HG03521 (cell line): ENCODE results near the gene AGPAT4.
"Not testable (repeated sequence)": the region's sequence is repeated elsewhere in the genome, so short reads cannot be mapped to it uniquely, and the experiment has no call there.

Experiments
- ATAC-seq: cut with Tn5 transposase; IDR thresholded peaks from one replicate; pipeline ENCODE4 v1.9.1; 2021; ENCODE audit warnings: mild to moderate bottlenecking, moderate library complexity; ENCODE audit not compliant: unreplicated experiment

AGPAT4 gene, protein sequence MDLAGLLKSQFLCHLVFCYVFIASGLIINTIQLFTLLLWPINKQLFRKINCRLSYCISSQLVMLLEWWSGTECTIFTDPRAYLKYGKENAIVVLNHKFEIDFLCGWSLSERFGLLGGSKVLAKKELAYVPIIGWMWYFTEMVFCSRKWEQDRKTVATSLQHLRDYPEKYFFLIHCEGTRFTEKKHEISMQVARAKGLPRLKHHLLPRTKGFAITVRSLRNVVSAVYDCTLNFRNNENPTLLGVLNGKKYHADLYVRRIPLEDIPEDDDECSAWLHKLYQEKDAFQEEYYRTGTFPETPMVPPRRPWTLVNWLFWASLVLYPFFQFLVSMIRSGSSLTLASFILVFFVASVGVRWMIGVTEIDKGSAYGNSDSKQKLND

DNA sequence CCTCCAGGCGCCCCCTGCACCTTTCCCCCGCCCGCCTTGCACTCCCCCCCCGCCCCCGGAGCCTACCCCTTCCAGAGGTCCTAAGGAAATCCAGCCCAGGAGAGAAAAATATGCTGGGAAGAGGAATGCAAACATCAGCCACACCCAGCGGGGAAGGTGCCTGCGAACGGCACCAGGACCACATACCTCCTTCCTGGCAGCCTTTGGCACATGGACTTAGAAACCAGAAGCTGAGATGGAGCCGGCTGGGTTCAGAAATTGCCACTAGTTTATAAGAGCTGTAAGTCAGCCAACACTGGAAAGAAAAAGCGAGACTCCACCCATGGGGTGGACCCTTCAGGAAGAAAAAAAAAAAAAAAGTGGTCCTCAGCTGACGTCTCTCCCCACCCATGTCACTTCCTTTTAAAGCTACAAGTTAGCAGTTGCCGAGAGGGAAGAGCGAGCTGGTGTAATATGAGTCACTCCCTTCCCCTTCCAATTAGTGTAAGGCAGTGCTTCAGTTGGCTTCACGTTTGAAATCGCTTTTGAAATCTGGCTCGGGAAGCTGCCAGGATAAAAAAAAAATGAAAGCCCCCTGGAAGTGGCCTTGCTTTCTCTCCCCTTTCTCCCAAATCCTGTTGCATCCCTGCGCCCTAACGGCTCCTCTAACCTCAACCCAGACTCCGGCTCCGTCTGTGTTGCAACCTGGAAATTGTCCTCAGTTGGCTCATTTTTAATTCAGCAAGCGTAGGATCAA is at the start of gene AGPAT4:
TSS of gene AGPAT4 (minus strand) at position 310 of the 736 bp plus-strand sequence. CDS start 41,848 bp downstream, outside the sequence.
- peak; percentile 97 for ATAC-seq

DNA sequence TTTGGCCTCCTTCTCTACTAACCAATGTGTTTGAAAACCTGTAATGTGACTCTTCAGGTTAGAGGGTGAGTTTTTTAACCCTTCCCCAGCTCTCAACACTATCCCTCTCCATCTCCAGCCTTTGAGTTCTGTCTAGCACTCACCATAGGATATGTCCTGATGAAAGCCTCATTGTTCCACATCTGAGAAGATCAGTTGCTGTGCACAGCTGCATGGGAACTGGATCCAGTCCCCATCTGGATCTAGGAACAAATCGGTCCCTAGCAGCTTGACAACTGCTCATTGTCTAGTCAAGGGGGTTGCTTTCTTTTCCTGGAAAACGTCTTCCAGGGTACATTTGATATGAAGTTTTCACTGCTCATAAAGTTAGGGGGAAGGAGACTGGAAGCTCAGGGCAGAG is 45.4 kb upstream of the AGPAT4 start:
- no peak for ATAC-seq

DNA sequence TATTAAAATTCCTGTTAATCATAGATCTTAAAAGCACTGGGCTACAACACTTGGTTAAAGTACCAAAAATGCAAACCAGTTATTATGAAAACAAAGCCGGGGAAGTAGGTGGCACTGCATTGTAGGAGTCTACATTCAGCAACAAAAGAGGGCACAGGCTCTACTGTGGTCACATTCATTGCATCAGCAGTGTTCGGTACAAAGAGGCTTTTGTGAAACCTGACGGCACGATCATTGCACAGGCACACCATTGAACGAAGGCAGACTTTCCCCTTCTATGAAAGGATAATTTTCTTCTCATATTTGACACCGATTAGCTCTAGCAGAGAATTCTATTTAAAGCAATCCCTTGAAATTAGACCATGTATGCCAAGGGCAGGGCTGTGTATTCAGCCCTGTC is 44.6 kb upstream of the AGPAT4 start:
- ATAC-seq, result no peak

DNA sequence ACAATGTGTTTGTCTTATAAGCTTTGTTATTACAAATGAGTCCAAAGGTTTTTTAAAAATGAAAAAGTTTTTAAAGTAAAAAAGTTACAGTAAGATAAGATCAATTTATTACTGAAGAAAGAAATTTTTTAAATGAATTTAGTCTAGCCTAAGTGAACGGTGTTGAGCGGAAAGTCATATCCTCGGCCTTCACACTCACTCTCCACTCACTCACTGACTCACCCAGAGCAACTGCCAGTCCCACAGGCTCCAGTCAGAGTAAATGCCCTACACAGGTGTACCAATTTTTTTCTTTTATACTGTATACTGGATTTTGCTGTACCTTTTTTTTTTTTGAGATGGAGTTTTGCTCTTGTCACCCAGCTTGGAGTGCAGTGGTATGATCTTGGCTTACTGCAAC is 42.7 kb upstream of the AGPAT4 start:
- no peak for ATAC-seq

DNA sequence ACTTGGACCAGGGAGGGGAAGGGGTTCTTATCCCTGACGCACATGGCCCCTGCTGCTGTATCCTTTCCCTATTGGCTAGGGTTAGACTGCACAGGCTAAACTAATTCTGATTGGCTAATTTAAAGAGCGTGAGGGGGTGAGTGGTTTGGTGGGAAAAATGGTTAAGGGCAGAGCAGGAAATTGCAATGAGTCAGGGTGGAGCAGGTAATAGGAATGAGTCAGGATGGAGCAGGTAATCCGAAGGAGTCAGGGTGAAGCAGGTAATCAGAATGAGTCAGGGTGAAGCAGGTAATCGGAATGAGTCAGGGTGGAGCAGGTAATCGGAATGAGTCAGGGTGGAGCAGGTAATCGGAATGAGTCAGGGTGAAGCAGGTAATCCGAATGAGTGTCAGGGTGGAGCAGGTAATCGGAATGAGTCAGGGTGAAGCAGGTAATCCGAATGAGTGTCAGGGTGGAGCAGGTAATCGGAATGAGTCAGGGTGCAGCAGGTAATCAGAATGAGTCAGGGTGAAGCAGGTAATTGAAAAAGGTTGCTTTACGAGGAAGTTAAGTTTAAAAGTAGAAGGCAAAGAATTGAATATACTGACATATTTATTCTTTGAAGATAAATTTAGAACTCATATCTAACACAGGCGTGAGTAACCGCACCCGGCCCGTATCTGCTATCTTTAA is 41.5 kb upstream of the AGPAT4 start:
- not testable (repeated sequence) for ATAC-seq

DNA sequence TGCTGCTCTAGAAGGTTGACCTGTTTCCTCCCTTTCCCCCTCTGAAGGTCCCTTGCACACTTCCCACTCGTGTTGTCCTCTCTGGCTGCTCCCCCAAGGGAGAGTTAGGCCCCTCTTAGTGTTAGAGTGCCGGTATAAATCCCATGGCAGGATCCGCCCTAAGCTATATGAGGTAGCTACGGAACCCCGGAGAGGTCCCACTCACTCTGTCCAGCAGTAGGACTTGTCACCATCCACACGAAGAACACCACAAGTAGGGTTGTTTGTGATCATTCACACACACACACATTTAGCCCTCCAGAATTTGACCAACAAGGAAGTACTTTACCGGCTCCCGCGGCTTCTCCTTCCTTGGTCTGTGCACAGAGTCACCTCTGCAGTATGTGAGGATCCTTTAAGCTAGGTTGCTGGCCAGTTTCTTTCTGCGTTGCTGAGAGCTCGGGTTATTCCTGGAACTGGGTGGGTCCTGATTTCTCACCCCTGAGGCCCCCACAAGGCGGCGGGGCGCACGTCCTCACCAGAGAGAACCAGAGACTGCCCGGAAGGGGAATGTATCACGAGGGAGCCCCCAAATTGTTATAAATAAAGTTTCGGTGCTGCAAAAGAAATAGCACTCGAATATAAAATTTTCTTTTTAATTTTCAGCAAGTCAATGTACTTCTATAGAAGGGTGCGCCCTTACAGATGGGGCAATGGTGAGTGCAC is 40.8 kb upstream of the AGPAT4 start:
- not testable (repeated sequence) for ATAC-seq

DNA sequence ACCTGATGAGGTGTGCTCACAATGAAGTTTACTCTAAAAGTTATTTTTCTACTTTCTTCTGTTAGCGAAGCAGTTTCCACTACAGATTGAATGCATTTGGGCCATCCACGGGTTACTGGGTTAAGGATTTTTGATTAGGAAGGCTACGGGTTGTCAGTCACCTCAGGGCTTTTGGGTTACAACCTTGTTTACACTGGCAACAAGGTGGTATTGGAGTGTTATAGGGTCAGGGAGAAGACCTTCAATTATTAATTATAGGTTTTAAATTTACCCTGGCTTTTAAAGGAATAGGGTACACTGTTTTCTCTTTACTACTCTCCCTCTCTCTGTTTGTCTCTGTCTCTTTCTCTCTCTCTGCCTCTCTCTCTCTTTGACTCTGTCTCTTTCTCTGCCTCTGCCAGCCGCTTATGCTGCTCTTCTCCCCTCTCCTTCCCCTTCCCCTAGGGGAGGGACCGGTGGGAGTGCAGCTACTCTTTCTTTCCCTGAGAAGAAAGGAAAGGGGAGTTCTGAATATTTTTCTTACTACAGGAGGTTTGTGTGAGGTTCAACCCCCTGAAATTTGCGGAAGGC is 40.2 kb upstream of the AGPAT4 start:
- no peak for ATAC-seq

DNA sequence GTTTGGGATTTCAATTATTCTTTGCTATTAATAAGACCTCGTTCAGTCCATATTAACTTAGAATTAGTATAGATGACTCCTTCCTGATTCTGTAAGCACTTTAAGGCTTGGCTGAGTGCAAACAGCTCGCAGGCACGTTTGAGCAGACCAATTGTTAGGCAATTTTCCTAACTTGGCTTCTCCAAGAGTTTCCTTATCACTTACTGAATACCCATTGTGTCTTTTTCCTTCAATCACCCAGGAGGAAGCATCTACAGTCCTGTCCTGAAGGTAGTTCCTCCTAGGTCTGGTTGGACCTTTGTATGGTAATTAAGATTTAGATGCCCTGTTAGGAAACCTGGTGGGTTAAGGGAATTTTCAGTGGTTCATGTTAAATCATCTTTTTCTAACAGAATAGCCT is 39.6 kb upstream of the AGPAT4 start:
- not testable (repeated sequence) for ATAC-seq

DNA sequence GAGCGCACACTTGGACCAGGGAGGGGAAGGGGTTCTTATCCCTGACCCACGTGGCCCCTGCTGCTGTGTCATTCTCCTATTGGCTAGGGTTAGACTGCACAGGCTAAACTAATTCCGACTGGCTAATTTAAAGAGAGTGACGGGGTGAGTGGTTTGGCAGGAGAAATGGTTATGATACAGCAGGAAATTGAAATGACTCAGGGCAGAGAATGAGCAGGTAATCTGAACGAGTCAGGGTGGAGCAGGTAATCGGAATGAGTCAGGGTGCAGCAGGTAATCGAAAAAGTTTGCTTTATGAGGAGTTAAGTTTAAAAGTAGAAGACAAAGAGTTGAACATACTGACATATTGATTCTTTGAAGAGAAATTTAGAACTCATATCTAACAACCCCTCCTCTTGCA is 35.9 kb upstream of the AGPAT4 start:
- not testable (repeated sequence) for ATAC-seq

DNA sequence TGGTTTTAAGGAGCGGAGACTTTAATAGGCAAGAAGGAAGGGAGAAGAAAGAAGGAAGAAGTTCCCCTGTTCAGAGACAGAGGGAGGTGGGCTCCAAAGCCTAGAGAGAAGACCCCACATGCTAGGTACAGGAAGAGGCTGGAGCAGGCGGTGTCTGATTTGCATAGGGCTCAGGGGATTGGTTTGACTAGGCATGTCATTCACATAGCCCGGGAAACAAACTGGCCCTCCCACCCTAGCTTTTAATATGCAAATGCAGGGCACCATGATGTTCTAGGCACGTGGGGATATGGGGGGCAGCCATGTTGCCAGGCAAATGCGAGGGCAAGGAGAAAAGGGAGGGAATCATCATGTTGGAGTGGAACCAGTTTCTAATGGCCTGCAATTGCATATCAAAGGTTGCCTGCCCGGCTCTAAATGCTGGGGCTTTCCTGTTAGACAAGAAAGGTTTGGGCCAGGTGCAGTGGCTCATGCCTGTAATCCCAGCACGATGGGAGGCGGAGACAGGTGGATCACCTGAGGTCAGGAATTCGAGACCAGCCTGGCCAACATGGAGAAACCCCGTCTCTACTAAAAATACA is 34.3 kb upstream of the AGPAT4 start:
- ATAC-seq, result no peak

DNA sequence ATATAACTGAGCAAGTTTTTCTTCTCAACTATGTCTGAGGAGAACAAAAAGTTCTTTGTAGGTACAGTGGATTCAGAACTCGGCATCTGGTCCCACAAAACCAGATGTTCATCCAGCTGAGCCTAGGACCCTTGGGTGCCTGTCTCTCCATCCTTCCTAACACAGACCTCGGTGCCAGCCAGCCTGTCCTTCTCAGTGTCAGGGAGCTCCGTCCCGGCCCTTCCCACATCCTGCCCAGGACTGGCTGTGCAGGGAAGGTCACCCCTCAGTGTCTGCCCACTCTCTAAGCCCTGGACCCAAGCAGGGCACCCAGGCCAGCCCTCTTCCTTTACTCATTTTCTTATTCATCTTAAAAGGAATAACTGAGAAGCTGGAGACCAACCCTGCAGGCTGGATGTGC is 32.0 kb upstream of the AGPAT4 start:
- no peak for ATAC-seq

DNA sequence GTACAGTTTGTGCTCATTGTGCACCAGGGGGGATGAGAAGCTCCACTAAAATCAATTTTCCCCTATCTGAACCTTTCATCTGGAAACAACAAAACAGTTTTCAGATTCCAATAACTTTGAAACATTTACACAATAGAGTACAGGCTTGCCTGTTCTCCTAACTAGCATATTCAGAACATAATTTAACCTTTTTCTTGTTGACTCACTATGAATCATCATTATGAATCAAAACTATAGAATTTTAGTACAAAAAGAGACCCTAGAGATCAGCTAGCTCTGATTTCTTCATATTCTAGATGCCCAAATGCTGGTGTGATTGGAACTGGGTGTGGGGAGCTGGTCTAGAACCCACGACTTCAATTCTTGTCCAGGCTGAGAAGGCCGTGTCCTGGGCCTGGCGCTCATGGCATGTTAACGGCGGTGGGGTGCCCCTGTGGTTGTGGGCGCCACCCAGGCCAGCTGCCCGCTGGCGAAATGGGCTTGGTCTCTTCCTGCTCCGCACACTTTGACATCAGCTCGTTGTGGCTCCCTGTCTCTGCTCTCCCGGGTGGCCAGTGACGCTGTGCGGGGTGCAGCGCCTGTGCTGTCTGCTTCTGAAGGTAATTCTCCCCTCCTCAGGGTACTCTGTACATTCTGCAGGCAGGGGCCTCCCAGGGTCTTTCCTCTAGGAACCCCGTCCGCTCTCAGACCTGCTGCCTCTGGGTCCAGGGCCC is 29.9 kb upstream of the AGPAT4 start:
- no peak for ATAC-seq

DNA sequence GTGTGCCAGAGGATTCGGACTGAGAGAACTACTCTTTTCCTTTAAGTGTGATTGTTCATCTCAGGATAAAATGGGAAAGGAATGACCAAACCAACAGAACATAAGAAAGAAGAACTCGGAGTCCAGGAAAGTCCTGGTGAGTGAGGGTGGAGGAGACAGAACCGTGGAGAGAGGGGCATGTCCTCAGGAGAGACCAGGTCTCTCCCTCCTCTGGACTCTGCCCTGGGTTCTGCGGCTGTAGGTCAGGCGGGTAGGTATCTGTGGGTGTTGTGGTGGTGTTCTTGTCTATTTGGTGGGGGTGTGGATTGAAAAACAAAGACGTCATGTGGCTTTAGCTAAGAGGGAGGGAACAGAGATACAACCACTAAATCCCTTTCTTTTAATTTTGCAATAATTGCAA is 29.1 kb upstream of the AGPAT4 start:
- no peak for ATAC-seq

DNA sequence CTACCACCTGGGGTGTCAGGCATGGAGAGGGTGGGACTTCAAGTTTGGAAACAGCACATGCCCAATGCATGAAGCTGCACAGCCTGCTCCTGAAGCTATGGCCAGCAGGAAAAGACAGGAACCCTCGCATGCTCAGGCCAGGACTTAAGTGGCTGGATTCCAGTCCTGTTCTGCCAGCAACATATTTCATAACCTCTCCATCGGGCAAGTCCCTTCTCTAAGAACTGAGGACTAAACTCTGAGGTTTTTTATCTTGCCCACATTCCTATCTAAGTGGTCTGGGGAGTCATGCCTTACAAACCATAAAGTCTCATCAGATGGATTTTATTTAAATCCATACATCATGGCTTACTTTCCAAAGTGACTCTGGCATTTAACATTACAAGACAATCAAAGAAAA is 27.5 kb upstream of the AGPAT4 start:
- ATAC-seq, result no peak

DNA sequence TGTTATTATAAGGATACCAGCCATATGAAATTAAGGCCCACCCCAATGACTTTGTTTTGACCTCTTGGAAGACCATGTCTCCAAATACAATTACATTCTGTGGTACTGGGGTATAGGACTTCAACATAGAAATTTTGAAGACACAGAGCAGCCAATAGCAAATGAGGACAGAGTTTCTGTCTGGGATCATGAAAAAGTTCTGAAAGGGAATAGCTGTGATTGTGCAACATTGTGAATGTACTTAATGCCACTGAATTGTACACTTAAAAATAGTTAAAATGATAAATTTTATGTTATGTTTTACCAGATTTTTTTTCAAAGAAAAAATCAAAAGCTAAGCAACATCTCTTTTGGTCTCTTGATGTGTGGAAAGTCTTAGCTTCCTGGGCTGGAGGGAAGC is 27.0 kb upstream of the AGPAT4 start:
- no peak for ATAC-seq

DNA sequence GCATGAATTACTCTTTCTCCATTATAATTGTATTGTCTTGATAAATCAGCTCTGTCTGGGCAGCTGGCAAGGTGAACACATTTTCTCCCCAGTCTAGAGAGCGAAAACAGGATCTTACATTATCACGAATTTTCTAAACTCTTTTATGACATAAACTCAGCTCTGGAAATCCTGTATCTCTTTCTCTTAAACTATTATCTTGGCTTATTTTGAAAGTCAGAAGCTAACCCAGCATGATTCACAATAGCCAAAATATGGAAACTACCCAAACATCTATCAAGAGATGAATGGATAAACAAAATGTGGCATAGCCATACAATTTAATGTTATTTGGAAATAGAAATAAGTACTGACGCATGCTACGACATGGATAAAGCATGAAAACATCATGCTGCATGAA is 25.9 kb upstream of the AGPAT4 start:
- ATAC-seq, result no peak

DNA sequence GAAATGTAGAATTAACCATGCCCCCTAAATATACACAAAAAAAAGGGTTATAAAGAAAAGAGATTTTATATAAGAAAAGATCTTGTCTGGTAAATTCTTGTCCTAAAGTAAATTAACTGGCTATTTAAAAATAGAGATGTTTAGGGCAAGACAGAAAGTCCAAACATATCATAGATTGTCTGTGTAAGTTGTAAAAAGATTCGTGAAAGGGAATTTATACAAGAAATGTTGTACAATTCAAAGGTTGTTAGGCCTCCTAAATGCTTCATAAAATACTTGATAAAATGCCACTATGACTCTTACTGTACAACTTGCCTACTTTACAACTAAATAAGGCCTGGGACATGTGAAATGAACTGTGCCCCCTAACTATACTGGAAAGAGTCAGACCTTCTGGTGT is 21.9 kb upstream of the AGPAT4 start:
- ATAC-seq, result no peak

DNA sequence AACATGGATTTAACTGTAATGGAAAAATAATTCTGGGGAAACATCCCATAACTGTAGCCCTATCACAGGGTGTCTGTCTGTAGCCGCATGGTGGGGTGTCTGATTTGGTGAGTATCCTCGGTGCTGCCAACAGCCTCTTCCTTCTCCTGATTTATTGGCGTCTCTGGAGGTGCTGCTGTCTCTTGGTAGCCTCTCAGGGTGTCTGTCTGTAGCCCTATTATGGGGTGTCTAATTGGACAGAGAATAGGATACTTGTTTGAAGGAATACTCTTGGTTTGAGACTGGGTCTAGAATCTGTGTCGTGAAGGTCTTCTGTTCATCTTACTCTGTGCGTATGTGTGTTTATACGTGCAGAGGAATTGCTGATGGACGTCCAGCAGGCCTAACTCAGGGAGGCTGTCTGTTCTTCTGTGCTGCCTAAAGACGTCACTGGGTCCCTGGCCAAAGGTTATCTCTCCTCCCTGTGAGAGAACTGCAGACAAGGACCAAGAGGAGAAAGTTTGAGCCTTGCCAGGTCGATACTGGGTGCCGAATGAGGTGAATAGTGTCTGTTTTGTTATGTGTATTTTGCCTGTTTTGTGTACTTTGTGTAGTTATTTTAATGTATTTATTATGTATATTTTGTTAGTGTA is 18.9 kb upstream of the AGPAT4 start:
- no peak for ATAC-seq

DNA sequence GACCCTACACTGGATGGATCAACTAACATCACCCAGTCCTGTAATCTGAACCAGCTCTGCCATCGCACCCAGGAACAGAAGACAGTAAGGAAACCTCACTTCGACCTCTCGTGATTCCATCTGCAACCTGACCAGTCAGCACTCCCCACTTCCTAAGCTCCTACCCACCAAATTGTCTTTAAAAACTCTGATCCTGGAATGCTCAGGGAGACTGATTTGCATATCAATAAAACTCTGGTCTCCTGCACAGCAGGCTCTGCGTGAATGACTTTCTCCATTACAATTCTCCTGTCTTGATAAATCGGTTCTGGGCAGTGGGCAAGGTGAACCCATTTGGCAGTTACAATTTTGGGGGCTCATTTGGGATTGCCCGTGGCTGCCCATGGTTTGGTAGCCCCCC is 18.3 kb upstream of the AGPAT4 start:
- no peak for ATAC-seq
